K562 (cell line): ENCODE data around the gene ABCA7. TPM values are rescaled to one million over a fixed set of nuclear protein-coding genes. Genes with fewer than 3 reads are reported as not detected.

Experiments used
- ARID1B ChIP-seq: fragments of 450-650 bp; IDR thresholded peaks from 2 replicates; pipeline ENCODE4 v1.6.1; 2016; ENCODE audit warnings: antibody characterized with exemption, mild to moderate bottlenecking, inconsistent platforms
- KDM5B ChIP-seq: fragments of 200-600 bp; sonication (generic); IDR thresholded peaks from 2 replicates; pipeline ENCODE4 v1.6.1; 2012; ENCODE audit warnings: low read depth, mild to moderate bottlenecking, moderate library complexity, low read length, control low read depth, inconsistent platforms; ENCODE audit not compliant: insufficient replicate concordance
- POLR3A ChIP-seq: IDR thresholded peaks from 2 replicates; pipeline ENCODE4 v1.6.1; 2011; ENCODE audit warnings: borderline replicate concordance, mild to moderate bottlenecking, moderate library complexity; ENCODE audit not compliant: insufficient read length, insufficient read depth; ENCODE audit errors: extremely low read depth
- PRMT5 ChIP-seq: sonication (generic); formaldehyde crosslinking; IDR thresholded peaks from 2 replicates; pipeline ENCODE4 v1.5.0; 2020; ENCODE audit warnings: missing genetic modification reagents
- PRPF4 ChIP-seq: fragments of 200-400 bp; formaldehyde crosslinking; IDR thresholded peaks from one replicate; pipeline ENCODE4 v1.6.1; 2017; ENCODE audit warnings: low read length, low read depth, mild to moderate bottlenecking; ENCODE audit not compliant: insufficient read depth, poor library complexity, severe bottlenecking
- TCF7L2 ChIP-seq: fragments of 150-350 bp; IDR thresholded peaks from 2 replicates; pipeline ENCODE4 v1.6.1; 2016; ENCODE audit warnings: low read depth, mild to moderate bottlenecking, low read length, moderate library complexity
- THRAP3 ChIP-seq: fragments of 450-650 bp; IDR thresholded peaks from 2 replicates; pipeline ENCODE4 v1.6.1; 2016; ENCODE audit warnings: mild to moderate bottlenecking, inconsistent platforms, borderline replicate concordance
- YY1 ChIP-seq, 3 experiments: IDR thresholded peaks; 2 replicates each; pipeline ENCODE4 v1.6.1; 2011; ENCODE audit warnings: low read length in 2 of 3, mild to moderate bottlenecking in 2 of 3, moderate library complexity in 2 of 3, borderline replicate concordance in 1 of 3, control low read depth in 1 of 3, low read depth in 1 of 3; ENCODE audit not compliant: insufficient read depth in 3 of 3, insufficient replicate concordance in 2 of 3, control insufficient read depth in 1 of 3, insufficient read length in 1 of 3; ENCODE audit errors: extremely low read depth in 1 of 3
- ZNF717 ChIP-seq: fragments of 250-450 bp; sonication (Bioruptor Pico); IDR thresholded peaks from 2 replicates; pipeline ENCODE4 v1.5.0; 2021
- polyA plus RNA-seq, 8 experiments: library from polyadenylated mRNA; depleted of rRNA in 4 of 8; stranded (reverse) in 5 of 8; unstranded in 3 of 8; fragments of >200 nt; fragmentation: Nextera tagmentation in 2 of 8; fragmentation: Illumina TruSeq in 1 of 8; extraction: Ambion mirVana in 2 of 8; extraction: Trizol in 1 of 8; gene quantifications; 2 replicates each; pipeline versions ENCODE4 v1.2.1 to v1.2.3, GENCODE V29; 2011 to 2014; ENCODE audit warnings: inconsistent platforms in 1 of 8, missing spikeins in 1 of 8
- total RNA-seq, 7 experiments: library from RNA; depleted of rRNA in 6 of 7; stranded (reverse); fragments of >200 nt in 6 of 7; fragmentation: Illumina TruSeq in 2 of 7; extraction: Trizol in 2 of 7; gene quantifications; 2 replicates each; pipeline versions ENCODE4 v1.2.1 to v1.2.3, GENCODE V29; 2011 to 2021; ENCODE audit warnings: low replicate concordance in 1 of 7
- TF ChIP-seq, protein P1 (sequence below): sonication (generic); formaldehyde crosslinking; IDR thresholded peaks from 2 replicates; pipeline ENCODE4 v1.8.0; 2022; ENCODE audit warnings: mild to moderate bottlenecking, missing genetic modification reagents
- TF ChIP-seq, protein P2 (sequence below): fragments of 250-450 bp; sonication (Bioruptor Pico); IDR thresholded peaks from 2 replicates; pipeline ENCODE4 v1.8.0; 2021; ENCODE audit warnings: mild to moderate bottlenecking, moderate library complexity

ABCA7 gene
- total and polyA plus RNA-seq, 9 of the 15 experiments (the other 6 are each of a cell fraction or from before 2014, with no cell fraction given), result 2.3 to 96.1 (median 31.2) TPM

DNA sequence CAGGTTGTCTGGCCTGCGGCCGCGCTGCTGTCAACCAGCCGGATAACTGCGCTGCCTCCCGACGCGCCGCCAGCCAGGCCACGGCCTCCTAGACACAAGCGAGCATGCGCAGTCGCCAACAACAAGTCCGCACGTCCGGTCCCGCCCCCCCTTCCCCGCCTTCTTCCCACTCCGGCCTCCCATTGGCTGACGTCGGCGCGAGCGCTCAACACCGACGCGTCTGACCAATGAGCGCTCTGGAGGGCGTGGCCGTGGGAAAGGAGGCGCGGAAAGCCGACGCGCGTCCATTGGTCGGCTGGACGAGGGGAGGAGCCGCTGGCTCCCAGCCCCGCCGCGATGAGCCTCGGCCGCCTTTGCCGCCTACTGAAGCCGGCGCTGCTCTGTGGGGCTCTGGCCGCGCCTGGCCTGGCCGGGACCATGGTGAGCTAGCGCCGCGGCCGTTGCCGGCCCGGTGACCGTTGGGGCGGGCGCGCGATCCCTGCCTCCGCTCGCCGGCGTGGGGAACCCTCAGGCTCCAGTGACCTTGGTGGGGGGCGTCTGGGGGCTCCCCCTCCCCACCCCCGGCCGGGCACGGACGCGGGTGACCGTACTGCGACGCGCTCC, 63.9 kb downstream of the ABCA7 start, which contains the start of gene GPX4 (continued):
- TF ChIP-seq, protein P1, sequence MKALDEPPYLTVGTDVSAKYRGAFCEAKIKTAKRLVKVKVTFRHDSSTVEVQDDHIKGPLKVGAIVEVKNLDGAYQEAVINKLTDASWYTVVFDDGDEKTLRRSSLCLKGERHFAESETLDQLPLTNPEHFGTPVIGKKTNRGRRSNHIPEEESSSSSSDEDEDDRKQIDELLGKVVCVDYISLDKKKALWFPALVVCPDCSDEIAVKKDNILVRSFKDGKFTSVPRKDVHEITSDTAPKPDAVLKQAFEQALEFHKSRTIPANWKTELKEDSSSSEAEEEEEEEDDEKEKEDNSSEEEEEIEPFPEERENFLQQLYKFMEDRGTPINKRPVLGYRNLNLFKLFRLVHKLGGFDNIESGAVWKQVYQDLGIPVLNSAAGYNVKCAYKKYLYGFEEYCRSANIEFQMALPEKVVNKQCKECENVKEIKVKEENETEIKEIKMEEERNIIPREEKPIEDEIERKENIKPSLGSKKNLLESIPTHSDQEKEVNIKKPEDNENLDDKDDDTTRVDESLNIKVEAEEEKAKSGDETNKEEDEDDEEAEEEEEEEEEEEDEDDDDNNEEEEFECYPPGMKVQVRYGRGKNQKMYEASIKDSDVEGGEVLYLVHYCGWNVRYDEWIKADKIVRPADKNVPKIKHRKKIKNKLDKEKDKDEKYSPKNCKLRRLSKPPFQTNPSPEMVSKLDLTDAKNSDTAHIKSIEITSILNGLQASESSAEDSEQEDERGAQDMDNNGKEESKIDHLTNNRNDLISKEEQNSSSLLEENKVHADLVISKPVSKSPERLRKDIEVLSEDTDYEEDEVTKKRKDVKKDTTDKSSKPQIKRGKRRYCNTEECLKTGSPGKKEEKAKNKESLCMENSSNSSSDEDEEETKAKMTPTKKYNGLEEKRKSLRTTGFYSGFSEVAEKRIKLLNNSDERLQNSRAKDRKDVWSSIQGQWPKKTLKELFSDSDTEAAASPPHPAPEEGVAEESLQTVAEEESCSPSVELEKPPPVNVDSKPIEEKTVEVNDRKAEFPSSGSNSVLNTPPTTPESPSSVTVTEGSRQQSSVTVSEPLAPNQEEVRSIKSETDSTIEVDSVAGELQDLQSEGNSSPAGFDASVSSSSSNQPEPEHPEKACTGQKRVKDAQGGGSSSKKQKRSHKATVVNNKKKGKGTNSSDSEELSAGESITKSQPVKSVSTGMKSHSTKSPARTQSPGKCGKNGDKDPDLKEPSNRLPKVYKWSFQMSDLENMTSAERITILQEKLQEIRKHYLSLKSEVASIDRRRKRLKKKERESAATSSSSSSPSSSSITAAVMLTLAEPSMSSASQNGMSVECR (CRISPR knock-in tag), result no peak
- peak in 2 of 3 experiments; percentile 55 to 70 for TF ChIP-seq YY1 (IDR thresholded peaks at IDR 0.05; ENCODE audit: borderline replicate concordance in 1 of 3, control insufficient read depth in 1 of 3, extremely low read depth in 1 of 3, insufficient read depth in 3 of 3, insufficient read length in 1 of 3, insufficient replicate concordance in 2 of 3, low read depth in 1 of 3, low read length in 2 of 3)
- peak; percentile 97 for TF ChIP-seq KDM5B
- TF ChIP-seq, protein P2, sequence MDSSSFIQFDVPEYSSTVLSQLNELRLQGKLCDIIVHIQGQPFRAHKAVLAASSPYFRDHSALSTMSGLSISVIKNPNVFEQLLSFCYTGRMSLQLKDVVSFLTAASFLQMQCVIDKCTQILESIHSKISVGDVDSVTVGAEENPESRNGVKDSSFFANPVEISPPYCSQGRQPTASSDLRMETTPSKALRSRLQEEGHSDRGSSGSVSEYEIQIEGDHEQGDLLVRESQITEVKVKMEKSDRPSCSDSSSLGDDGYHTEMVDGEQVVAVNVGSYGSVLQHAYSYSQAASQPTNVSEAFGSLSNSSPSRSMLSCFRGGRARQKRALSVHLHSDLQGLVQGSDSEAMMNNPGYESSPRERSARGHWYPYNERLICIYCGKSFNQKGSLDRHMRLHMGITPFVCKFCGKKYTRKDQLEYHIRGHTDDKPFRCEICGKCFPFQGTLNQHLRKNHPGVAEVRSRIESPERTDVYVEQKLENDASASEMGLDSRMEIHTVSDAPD (CRISPR knock-in tag), result no peak
- no peak for TF ChIP-seq ZNF717 (CRISPR knock-in tag)
- no peak for TF ChIP-seq ARID1B
- TF ChIP-seq PRMT5 (CRISPR knock-in tag), result no peak
- TF ChIP-seq POLR3A, result no peak
- TF ChIP-seq PRPF4, result peak; percentile 72
- no peak for TF ChIP-seq TCF7L2
- TF ChIP-seq THRAP3, result no peak
